Stimulated activated CD8-positive, alpha-beta memory T cell treated with anti-CD3 and anti-CD28 coated beads, Interleukin-12 subunit alpha, Interleukin-12 subunit beta, amount 100 ng/mL, for 24 hours (primary cell): ENCODE data around the gene NRXN2.

Experiments
- DNase-seq: peaks from one replicate; pipeline ENCODE4 v3.0.0-alpha.2; 2020; ENCODE audit errors: extremely low read depth

Gene NRXN2

GRCh38 chr11:64652586-64653387, 70.2 kb downstream of the NRXN2 start:
- peak; percentile 30 for DNase-seq

GRCh38 chr11:64650923-64651523, 72.0 kb downstream of the NRXN2 start:
- DNase-seq = no peak

- no peak for DNase-seq
These were observed 73.7 kb downstream of the NRXN2 start for GRCh38 chr11:64649291-64649697.

- DNase-seq = no peak
These were observed 74.4 kb downstream of the NRXN2 start for GRCh38 chr11:64648551-64648950.

- DNase-seq = no peak
These were observed 75.8 kb downstream of the NRXN2 start for GRCh38 chr11:64647019-64647779.

- DNase-seq = no peak
These were observed 78.2 kb downstream of the NRXN2 start for GRCh38 chr11:64644647-64645275.

GRCh38 chr11:64643920-64644646, 78.9 kb downstream of the NRXN2 start:
- DNase-seq = no peak

- no peak for DNase-seq
These were observed 79.6 kb downstream of the NRXN2 start for GRCh38 chr11:64643256-64643881.

GRCh38 chr11:64642871-64643255, 80.1 kb downstream of the NRXN2 start:
- DNase-seq = no peak

GRCh38 chr11:64642418-64642735, 80.6 kb downstream of the NRXN2 start:
- no peak for DNase-seq

GRCh38 chr11:64641596-64642417, 81.2 kb downstream of the NRXN2 start:
- no peak for DNase-seq

GRCh38 chr11:64639885-64640284, 83.1 kb downstream of the NRXN2 start:
- no peak for DNase-seq

- DNase-seq = no peak
These were observed 84.2 kb downstream of the NRXN2 start for GRCh38 chr11:64638829-64639228.

- DNase-seq = no peak
These were observed 84.9 kb downstream of the NRXN2 start for GRCh38 chr11:64638018-64638665.

GRCh38 chr11:64637334-64638017, 85.5 kb downstream of the NRXN2 start:
- DNase-seq = no peak

- no peak for DNase-seq
These were observed 89.3 kb downstream of the NRXN2 start for GRCh38 chr11:64633555-64634159.

- DNase-seq = no peak
These were observed 90.3 kb downstream of the NRXN2 start for GRCh38 chr11:64632654-64633053.

- DNase-seq = no peak
These were observed 90.8 kb downstream of the NRXN2 start for GRCh38 chr11:64632237-64632636.

- DNase-seq = no peak
These were observed 91.3 kb downstream of the NRXN2 start for GRCh38 chr11:64631675-64632074.
